RWPE2 (cell line): ENCODE data around the gene TRIM52.

Source experiments
- ATAC-seq: fragments of 200-7000 bp; cut with Tn5 transposase; 3 replicates; pipeline ENCODE4 v1.9.1; 2021; ENCODE audit warnings: low read depth
- DNase-seq: peaks from one replicate; pipeline ENCODE4 v3.0.0-alpha.2; 2020; ENCODE audit warnings: low spot score
- H3K27ac ChIP-seq: fragments of 450-650 bp; 2 replicates; pipeline ENCODE4 v1.5.1; 2017; ENCODE audit warnings: mild to moderate bottlenecking; ENCODE audit not compliant: poor library complexity, severe bottlenecking
- H3K27me3 ChIP-seq: fragments of 250-450 bp; sonication (Bioruptor Pico); 2 replicates; pipeline ENCODE4 v1.5.1; 2021; ENCODE audit warnings: mild to moderate bottlenecking, moderate library complexity; ENCODE audit not compliant: insufficient read depth, poor library complexity, severe bottlenecking
- H3K36me3 ChIP-seq: fragments of 250-450 bp; sonication (Bioruptor Pico); 2 replicates; pipeline ENCODE4 v1.5.1; 2020; ENCODE audit warnings: low read depth, mild to moderate bottlenecking, moderate library complexity
- H3K4me1 ChIP-seq: fragments of 250-450 bp; sonication (Bioruptor Pico); 2 replicates; pipeline ENCODE4 v1.5.1; 2021; ENCODE audit warnings: mild to moderate bottlenecking, moderate library complexity; ENCODE audit not compliant: insufficient read depth, poor library complexity, severe bottlenecking
- H3K4me3 ChIP-seq: fragments of 250-450 bp; sonication (Bioruptor Pico); 2 replicates; pipeline ENCODE4 v1.5.1; 2021; ENCODE audit warnings: mild to moderate bottlenecking, moderate library complexity; ENCODE audit not compliant: severe bottlenecking
- H3K9me3 ChIP-seq: fragments of 250-450 bp; sonication (Bioruptor Pico); 2 replicates; pipeline ENCODE4 v1.5.1; 2021; ENCODE audit warnings: mild to moderate bottlenecking, moderate library complexity; ENCODE audit not compliant: severe bottlenecking
- CTCF ChIP-seq: fragments of 450-650 bp; IDR thresholded peaks from one replicate; pipeline ENCODE4 v1.5.1; 2017; ENCODE audit warnings: mild to moderate bottlenecking, moderate library complexity; ENCODE audit not compliant: poor library complexity, severe bottlenecking

Gene TRIM52

GRCh38 chr5:181255836-181256578 is 4.9 kb downstream of the TRIM52 start:
- peaks cover 22% of the 10 kb centered on the region for H3K4me1 ChIP-seq
- no peak for ATAC-seq
- H3K36me3 ChIP-seq: peaks cover 71% of the 10 kb centered on the region

GRCh38 chr5:181255276-181255675 is 5.7 kb downstream of the TRIM52 start:
- DNase-seq: no peak
- no peak for ATAC-seq
- H3K36me3 ChIP-seq: peaks cover 78% of the 10 kb centered on the region
- H3K27me3 ChIP-seq: no peaks in the 10 kb centered on the region
- no peak overlapping the region for H3K4me3 ChIP-seq
- no peaks in the 10 kb centered on the region for H3K9me3 ChIP-seq
- no peak overlapping the region for H3K27ac ChIP-seq
- H3K4me1 ChIP-seq: peaks cover 22% of the 10 kb centered on the region
- TF ChIP-seq CTCF: no peak

More at GRCh38 chr5:181255836-181256578, 4.9 kb downstream of the TRIM52 start:
- H3K9me3 ChIP-seq: no peaks in the 10 kb centered on the region
- H3K4me3 ChIP-seq: no peak overlapping the region
- TF ChIP-seq CTCF: no peak
- no peak overlapping the region for H3K27ac ChIP-seq
- no peak for DNase-seq
- H3K27me3 ChIP-seq: no peaks in the 10 kb centered on the region

- peaks cover 56% of the 10 kb centered on the region for H3K36me3 ChIP-seq
- peak overlapping the region; percentile 63 for H3K4me3 ChIP-seq
- H3K4me1 ChIP-seq: peaks cover 18% of the 10 kb centered on the region
- no peak for DNase-seq
- H3K9me3 ChIP-seq: no peaks in the 10 kb centered on the region
- no peak for ATAC-seq
- H3K27ac ChIP-seq: peak overlapping the region; percentile 94
- TF ChIP-seq CTCF: no peak
- no peaks in the 10 kb centered on the region for H3K27me3 ChIP-seq
Measured at GRCh38 chr5:181248277-181248676, 12.7 kb downstream of the TRIM52 start.

GRCh38 chr5:181246276-181247049 is 14.5 kb downstream of the TRIM52 start:
- Histone ChIP-seq H3K9me3 (no peaks in the 10 kb centered on the region), H3K27ac (peak overlapping the region; percentile 94), H3K36me3 (peaks cover 56% of the 10 kb centered on the region), H3K4me3 (peak overlapping the region; percentile 63), H3K27me3 (no peaks in the 10 kb centered on the region), H3K4me1 (peaks cover 24% of the 10 kb centered on the region)
- TF ChIP-seq CTCF: no peak
- ATAC-seq (peak; percentile 62), DNase-seq (peak; percentile 91)
